Left lung (tissue), 10 donors: ENCODE results near the gene ACAT1. TPM values are rescaled to one million over a fixed set of nuclear protein-coding genes. Genes with fewer than 3 reads are reported as not detected.
A peak's percentile ranks its signal among the peaks of the same experiment; 100 is the strongest.
"Not testable (repeated sequence)": the region's sequence is repeated elsewhere in the genome, so short reads cannot be mapped to it uniquely, and the experiment has no call there.

Experiments used
- ATAC-seq: fragments of 200-7000 bp; cut with Tn5 transposase; one replicate; pipeline ENCODE4 v1.9.1; 2020; ENCODE audit warnings: moderate library complexity
- DNase-seq, 4 donors: peaks; one replicate each; pipeline ENCODE4 v3.0.0-alpha.2; 2013 to 2020
- H3K27ac ChIP-seq, 2 donors: fragments of 200-600 bp; sonication (generic) in 1 of 2; one replicate each; pipeline versions ENCODE4 v1.5.0 to v1.8.0; 2020 to 2021
- H3K27me3 ChIP-seq, 2 donors: fragments of 200-600 bp; sonication (generic) in 1 of 2; one replicate each; pipeline versions ENCODE4 v1.5.0 to v1.8.0; 2020 to 2021
- H3K36me3 ChIP-seq, 2 donors: fragments of 200-600 bp; sonication (generic) in 1 of 2; one replicate each; pipeline versions ENCODE4 v1.5.0 to v1.8.0; 2020 to 2021
- H3K4me1 ChIP-seq, 2 donors: fragments of 200-600 bp; one replicate each; pipeline ENCODE4 v1.8.0; 2021
- H3K4me3 ChIP-seq, 2 donors: fragments of 200-600 bp; sonication (generic) in 1 of 2; one replicate each; pipeline versions ENCODE4 v1.5.0 to v1.8.0; 2020 to 2021; ENCODE audit warnings: mild to moderate bottlenecking in 1 of 2
- H3K9me3 ChIP-seq, 2 donors: fragments of 200-600 bp; sonication (generic) in 1 of 2; one replicate each; pipeline versions ENCODE4 v1.5.0 to v1.8.0; 2020 to 2021
- intact Hi-C, 2 donors: fragments of 100-400 bp; cut with DNase I; formaldehyde crosslinking; loops; one replicate each; pipeline versions ENCODE4 v1.11.2 to v1.14.2; 2022
- polyA plus RNA-seq, 6 donors: library from polyadenylated mRNA; unstranded; fragments of 120-200 nt; gene quantifications; one replicate each; pipeline ENCODE4 v1.2.1, GENCODE V29; 2013; ENCODE audit not compliant: insufficient read length in 6 of 6
- total RNA-seq, 2 donors: library from RNA; stranded (reverse); fragmentation: NEBNext Ultra II Directional; extraction: Animal tissue kit (Norgen Biotek cat#: 25700); gene quantifications; one replicate each; pipeline ENCODE4 v1.2.1, GENCODE V29; 2021
- TF ChIP-seq, protein P1 (sequence below), 2 donors: fragments of 200-600 bp; sonication (generic) in 1 of 2; IDR thresholded peaks; one replicate each; pipeline versions ENCODE4 v1.5.0 to v1.8.0; 2021; ENCODE audit warnings: antibody characterized with exemption in 2 of 2
- donor health status: DM: no; HTN: yes; CAD: no.
- donor health status: DM: no; HTN: no; CAD: no.

The ACAT1 gene
- total and polyA plus RNA-seq, 8 donors: 61.4 to 70.0 (median 63.7) TPM

DNA sequence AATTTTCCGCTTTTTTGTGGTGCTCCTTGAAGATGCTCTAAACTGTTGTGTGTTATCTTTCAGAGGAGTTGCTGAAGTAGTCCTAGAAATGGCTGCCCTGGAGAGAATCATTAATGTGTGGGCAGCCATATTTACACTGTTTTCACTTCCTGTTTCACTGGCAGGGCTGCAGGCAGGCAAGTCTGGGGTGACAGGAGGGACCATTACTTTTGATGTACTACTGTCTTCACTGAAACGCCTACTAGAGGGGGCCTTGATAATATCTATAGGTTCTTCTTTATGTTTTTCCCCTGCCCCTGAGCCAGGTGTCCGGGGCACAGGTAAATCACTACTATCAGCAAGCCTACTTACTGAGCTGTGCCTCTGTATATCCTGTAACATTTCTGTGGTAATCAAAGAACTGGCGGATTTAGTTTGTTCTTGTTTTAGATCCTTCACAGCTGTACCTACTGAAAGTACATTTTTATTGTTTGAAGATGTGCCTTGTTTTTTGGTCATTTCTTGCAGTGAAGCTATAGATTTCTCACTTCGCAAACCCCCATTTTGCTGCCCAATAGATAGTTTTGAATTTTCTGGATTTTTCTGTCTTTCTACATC lies 39.7 kb downstream of the ACAT1 start:
- ATAC-seq: no peak
- Histone ChIP-seq H3K27ac (no peak overlapping the region), H3K4me1 (no peaks in the 10 kb centered on the region), H3K27me3 (no peaks in the 10 kb centered on the region), H3K36me3 (peaks cover 0 to 85% of the 10 kb centered on the region in 2 donors), H3K4me3 (no peak overlapping the region), H3K9me3 (no peaks in the 10 kb centered on the region)
- DNase-seq: no peak
- TF ChIP-seq, protein P1, sequence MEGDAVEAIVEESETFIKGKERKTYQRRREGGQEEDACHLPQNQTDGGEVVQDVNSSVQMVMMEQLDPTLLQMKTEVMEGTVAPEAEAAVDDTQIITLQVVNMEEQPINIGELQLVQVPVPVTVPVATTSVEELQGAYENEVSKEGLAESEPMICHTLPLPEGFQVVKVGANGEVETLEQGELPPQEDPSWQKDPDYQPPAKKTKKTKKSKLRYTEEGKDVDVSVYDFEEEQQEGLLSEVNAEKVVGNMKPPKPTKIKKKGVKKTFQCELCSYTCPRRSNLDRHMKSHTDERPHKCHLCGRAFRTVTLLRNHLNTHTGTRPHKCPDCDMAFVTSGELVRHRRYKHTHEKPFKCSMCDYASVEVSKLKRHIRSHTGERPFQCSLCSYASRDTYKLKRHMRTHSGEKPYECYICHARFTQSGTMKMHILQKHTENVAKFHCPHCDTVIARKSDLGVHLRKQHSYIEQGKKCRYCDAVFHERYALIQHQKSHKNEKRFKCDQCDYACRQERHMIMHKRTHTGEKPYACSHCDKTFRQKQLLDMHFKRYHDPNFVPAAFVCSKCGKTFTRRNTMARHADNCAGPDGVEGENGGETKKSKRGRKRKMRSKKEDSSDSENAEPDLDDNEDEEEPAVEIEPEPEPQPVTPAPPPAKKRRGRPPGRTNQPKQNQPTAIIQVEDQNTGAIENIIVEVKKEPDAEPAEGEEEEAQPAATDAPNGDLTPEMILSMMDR (IDR thresholded peaks at IDR 0.05): no peak
- intact Hi-C loops: no loop called here

DNA sequence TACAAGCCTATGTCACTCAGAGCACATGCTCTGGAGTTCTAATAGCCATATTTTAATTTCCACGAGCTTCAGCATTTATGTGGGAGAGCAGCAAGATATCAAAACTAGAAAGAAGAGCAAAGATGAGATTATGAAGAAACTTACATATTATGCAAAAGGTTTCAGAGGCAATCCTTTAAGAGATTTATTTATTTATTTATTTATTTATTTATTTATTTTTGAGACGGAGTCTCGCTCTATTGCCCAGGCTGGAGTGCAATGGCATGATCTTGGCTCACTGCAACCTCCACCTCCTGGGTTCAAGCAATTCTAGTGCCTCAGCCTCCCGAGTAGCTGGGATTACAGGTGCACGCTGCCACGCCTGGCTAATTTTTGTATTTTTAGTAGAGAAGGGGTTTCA lies 41.5 kb downstream of the ACAT1 start:
- intact Hi-C loops, H3K27ac ChIP-seq, H3K27me3 ChIP-seq, H3K4me1 ChIP-seq, ATAC-seq, H3K4me3 ChIP-seq, H3K9me3 ChIP-seq, DNase-seq: not testable (repeated sequence)
- H3K36me3 ChIP-seq: peaks cover 0 to 96% of the 10 kb centered on the region in 2 donors

DNA sequence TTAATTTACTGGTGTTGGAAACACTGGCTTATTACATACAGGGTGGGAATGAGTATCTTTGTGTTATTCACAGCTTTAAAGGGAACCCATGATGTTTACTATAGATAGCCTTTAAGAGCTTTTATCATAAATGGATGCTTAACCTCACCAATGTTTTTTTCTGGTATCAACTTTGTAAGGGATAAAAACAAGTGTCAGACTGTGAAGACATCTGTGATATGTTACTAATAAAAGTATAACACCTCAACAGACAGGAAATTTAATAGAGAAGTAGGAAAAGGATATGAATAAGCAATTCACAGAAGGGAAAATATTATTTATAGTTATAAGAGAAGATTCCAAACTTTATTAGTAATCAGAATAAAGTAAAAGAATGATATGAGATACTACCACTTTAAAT lies 46.3 kb downstream of the ACAT1 start:
- H3K36me3 ChIP-seq: peaks cover 0 to 80% of the 10 kb centered on the region in 2 donors
- H3K9me3 ChIP-seq: no peaks in the 10 kb centered on the region
- H3K4me1 ChIP-seq: no peaks in the 10 kb centered on the region
- ATAC-seq: no peak
- no peaks in the 10 kb centered on the region for H3K27me3 ChIP-seq
- DNase-seq: no peak
- intact Hi-C loops: no loop called here
- TF ChIP-seq, protein P1 (IDR thresholded peaks at IDR 0.05): no peak
- H3K4me3 ChIP-seq: no peak overlapping the region
- H3K27ac ChIP-seq: no peak overlapping the region

DNA sequence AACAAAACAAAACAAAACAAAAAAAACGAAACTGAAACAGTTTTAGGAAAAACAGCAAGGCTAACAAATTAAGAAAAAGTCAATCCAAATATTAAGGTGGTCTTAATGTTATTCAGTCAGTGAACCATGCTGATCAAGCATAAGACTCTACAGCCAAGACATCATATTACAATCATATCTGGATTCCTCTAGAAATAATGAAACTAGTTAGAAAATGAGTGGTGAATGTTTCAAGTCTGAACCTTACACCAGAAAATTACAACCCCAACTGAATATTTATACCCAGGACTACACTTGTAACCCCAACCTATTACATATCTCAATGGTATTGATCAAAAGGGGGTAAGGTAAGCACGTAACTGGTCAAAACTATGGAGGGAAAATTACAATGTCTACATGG lies 48.8 kb downstream of the ACAT1 start:
- intact Hi-C loops: no loop called here
- TF ChIP-seq, protein P1 (IDR thresholded peaks at IDR 0.05): no peak
- Histone ChIP-seq H3K36me3 (peaks cover 0 to 74% of the 10 kb centered on the region in 2 donors), H3K27me3 (no peaks in the 10 kb centered on the region), H3K27ac (peak overlapping the region in 1 of 2 donors; percentile 48), H3K4me1 (no peaks in the 10 kb centered on the region), H3K4me3 (no peak overlapping the region), H3K9me3 (no peaks in the 10 kb centered on the region)
- no peak for ATAC-seq
- DNase-seq: no peak

DNA sequence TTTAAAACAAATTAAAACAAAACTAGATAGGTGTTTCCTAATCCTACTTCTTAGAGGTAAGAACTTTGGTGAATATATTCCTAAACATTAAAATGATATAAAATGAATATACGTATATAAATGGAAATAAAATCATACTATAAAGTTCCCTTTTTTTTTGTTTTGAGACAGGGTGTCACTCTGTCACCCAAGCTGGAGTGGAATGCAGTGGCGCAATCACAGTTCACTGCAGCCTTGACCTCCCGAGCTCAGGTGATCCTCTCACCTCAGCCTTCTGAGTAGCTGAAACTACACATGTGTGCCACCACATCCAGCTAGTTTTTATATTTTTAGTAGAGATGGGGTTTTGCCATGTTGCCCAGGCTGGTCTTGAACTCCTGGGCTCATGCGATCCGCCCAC lies 56.2 kb downstream of the ACAT1 start:
- DNase-seq (no peak), ATAC-seq (peak; percentile 25)
- Histone ChIP-seq H3K27me3 (no peaks in the 10 kb centered on the region), H3K36me3 (peaks cover 0 to 64% of the 10 kb centered on the region in 2 donors), H3K4me3 (no peak overlapping the region), H3K27ac (no peak overlapping the region), H3K4me1 (no peaks in the 10 kb centered on the region), H3K9me3 (no peaks in the 10 kb centered on the region)
- intact Hi-C loops: no loop called here
- TF ChIP-seq, protein P1 (IDR thresholded peaks at IDR 0.05): no peak

DNA sequence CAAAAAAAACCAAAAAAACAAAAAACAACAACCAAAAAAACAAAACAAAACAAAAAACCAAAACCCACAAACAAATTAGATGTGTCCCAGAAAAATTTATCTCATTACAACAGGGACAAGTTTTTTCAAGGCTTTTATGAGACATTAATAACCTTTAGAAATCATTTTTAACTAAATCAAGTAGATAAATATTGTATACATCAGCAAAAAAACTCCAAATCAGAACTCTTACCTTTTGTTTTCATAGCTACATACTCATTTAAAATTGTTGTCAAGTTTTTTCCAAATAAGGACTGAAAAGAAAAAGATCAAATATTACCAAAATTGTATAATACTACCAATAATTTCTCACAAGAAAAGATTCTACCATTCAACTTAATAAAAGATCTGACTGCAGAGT lies 72.4 kb downstream of the ACAT1 start:
- Histone ChIP-seq H3K27ac (no peak overlapping the region), H3K9me3 (no peaks in the 10 kb centered on the region), H3K4me3 (no peak overlapping the region), H3K4me1 (peaks cover 0 to 5% of the 10 kb centered on the region in 2 donors), H3K27me3 (no peaks in the 10 kb centered on the region), H3K36me3 (peaks cover 0 to 69% of the 10 kb centered on the region in 2 donors)
- ATAC-seq: no peak
- no peak for DNase-seq
- intact Hi-C loops: no loop called here
- TF ChIP-seq, protein P1 (IDR thresholded peaks at IDR 0.05): no peak
